ENCODE data around the gene AP4B1. TPM values are rescaled to one million over a fixed set of nuclear protein-coding genes. Genes with fewer than 3 reads are reported as not detected.
A peak's percentile ranks its signal among the peaks of the same experiment; 100 is the strongest.

AP4B1 gene
- total RNA-seq, 1 experiment from 2014 or later, result 18.3 TPM

DNA sequence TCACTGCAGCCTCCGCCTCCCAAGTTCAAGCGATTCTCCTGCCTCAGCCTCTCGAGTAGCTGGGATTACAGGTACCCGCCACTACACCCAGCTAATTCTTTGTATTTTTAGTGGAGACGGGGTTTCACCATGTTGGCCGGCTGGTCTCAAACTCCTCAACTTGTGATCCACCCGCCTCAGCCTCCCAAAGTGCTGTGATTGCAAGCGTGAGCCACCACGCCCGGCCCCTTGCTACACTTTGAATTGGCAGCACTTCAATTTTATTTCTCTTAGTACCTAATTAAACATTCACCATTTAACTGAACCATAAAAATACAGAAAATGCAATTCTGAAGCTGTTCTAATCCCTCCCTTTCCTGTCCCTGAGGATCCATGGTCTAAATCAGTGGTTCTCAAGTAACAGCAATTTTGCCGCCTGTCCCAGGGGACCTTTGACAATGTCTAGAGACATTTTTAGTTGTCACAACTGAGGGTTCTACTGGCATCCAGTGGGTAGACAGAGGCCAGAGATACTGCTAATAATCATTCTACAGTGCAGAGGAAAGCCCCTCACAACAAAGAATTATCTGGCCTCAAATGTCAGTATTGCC lies 12.9 kb downstream of the AP4B1 start:
- Mint-ChIP-seq H3K9me3 (ENCODE audit: low read depth, unreplicated experiment) (no peaks in the 10 kb centered on the region), H3K27me3 (ENCODE audit: unreplicated experiment) (no peaks in the 10 kb centered on the region), H3K27ac (ENCODE audit: unreplicated experiment) (no peak overlapping the region), H3K4me3 (ENCODE audit: low read depth, unreplicated experiment) (no peak overlapping the region), H3K36me3 (ENCODE audit: insufficient read depth, unreplicated experiment) (peaks cover 8% of the 10 kb centered on the region), H3K4me1 (ENCODE audit: low read depth, unreplicated experiment) (peaks cover 20% of the 10 kb centered on the region)
- intact Hi-C loops (cut with micrococcal nuclease; ENCODE audit: unreplicated experiment), result no loop called here
- BruUV-seq (replicated peaks), result no TSS peak
- CTCF ChIA-PET, result interaction anchor here (0.6 kb wide), 1 partner anchor 1824 kb away, joined by 3 read pairs; no protein-coding TSS in a partner anchor
- TF ChIP-seq, protein P1, sequence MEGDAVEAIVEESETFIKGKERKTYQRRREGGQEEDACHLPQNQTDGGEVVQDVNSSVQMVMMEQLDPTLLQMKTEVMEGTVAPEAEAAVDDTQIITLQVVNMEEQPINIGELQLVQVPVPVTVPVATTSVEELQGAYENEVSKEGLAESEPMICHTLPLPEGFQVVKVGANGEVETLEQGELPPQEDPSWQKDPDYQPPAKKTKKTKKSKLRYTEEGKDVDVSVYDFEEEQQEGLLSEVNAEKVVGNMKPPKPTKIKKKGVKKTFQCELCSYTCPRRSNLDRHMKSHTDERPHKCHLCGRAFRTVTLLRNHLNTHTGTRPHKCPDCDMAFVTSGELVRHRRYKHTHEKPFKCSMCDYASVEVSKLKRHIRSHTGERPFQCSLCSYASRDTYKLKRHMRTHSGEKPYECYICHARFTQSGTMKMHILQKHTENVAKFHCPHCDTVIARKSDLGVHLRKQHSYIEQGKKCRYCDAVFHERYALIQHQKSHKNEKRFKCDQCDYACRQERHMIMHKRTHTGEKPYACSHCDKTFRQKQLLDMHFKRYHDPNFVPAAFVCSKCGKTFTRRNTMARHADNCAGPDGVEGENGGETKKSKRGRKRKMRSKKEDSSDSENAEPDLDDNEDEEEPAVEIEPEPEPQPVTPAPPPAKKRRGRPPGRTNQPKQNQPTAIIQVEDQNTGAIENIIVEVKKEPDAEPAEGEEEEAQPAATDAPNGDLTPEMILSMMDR (IDR thresholded peaks at IDR 0.05; ENCODE audit: unreplicated experiment), result no peak
- DNase-seq, result no peak

DNA sequence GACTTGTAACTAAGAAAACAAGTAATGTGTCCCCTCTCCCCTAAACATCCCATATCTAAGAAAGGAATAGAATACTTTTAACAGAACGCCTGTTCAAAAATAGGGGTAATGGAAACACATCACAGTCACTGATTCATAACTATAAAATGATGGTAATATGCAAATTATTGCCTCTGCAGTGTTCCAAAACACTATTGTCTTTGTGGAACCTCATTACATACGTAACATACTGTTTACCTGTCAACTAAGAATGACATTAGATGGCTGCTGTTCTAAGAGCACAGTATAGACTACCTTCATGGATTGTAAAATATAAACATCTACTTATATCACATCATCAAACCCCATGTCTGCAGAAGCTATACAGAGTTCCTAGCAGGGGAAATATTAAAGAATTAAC lies 13.8 kb downstream of the AP4B1 start:
- Mint-ChIP-seq H3K9me3 (ENCODE audit: low read depth, unreplicated experiment) (no peaks in the 10 kb centered on the region), H3K4me1 (ENCODE audit: low read depth, unreplicated experiment) (peaks cover 20% of the 10 kb centered on the region), H3K27ac (ENCODE audit: unreplicated experiment) (no peak overlapping the region), H3K36me3 (ENCODE audit: insufficient read depth, unreplicated experiment) (peaks cover 14% of the 10 kb centered on the region), H3K4me3 (ENCODE audit: low read depth, unreplicated experiment) (no peak overlapping the region), H3K27me3 (ENCODE audit: unreplicated experiment) (no peaks in the 10 kb centered on the region)
- no peak for DNase-seq
- CTCF ChIA-PET, result no interaction called here
- TF ChIP-seq, protein P1 (IDR thresholded peaks at IDR 0.05; ENCODE audit: unreplicated experiment), result no peak
- no TSS peak for BruUV-seq (replicated peaks)
- intact Hi-C loops (cut with micrococcal nuclease; ENCODE audit: unreplicated experiment), result no loop called here

DNA sequence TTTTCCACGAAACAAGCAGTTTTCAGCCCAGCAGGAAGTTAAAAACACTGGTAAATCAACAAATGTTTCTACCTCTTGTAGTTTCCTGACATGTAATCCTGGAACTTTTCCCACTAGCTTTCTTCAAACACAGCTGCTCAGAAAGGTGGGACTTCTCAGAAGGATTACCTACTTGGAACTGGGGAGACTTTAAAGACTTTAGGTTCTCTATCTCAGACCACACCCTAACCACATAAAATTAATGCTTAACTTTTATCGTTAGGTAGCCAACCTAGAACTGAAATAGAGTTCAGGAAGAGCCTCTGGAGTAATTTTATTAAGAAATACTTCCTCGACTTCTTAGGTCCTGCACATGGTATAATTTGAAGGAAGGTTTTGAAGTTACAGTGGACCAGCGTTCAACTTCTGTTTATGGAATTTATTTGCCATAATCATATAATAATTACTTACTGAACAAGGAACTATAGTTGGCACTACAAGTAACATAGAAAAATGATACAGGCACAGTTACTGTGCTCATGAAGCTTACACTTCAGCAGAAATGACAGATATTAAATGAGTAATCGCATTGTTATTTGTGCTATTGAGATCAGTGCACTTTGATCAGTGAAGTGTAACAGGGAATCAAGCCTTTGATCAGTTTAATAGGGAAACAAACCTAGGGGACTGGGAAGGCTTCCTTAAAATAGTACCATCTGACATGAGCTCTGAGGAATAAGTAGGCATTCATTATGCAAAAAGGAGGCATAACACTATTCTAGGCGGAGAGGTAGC lies 17.0 kb downstream of the AP4B1 start, which contains the start of gene BCL2L15:
Gene BCL2L15, minus strand, starts transcription at position 180 of the 774 bp plus-strand sequence. CDS start 206 bp downstream, outside the sequence.
- peak within 1 kb of the TSS; percentile 87 for H3K27ac Mint-ChIP-seq (ENCODE audit: unreplicated experiment)
- BruUV-seq (replicated peaks), result no TSS peak
- peaks cover 20% of the 10 kb centered on the region for H3K4me1 Mint-ChIP-seq (ENCODE audit: low read depth, unreplicated experiment)
- intact Hi-C loops (cut with micrococcal nuclease; ENCODE audit: unreplicated experiment), result loop anchor here (1.0 to 5.0 kb wide), 2 partner anchors 41 to 50 kb away; no protein-coding TSS in a partner anchor
- no peaks in the 10 kb centered on the region for H3K27me3 Mint-ChIP-seq (ENCODE audit: unreplicated experiment)
- H3K9me3 Mint-ChIP-seq (ENCODE audit: low read depth, unreplicated experiment), result no peaks in the 10 kb centered on the region
- CTCF ChIA-PET, result interaction anchor here (0.5 to 1.6 kb wide), 4 partner anchors 17 to 772 kb away, joined by 3 to 4 read pairs (median 3); partner anchors contain the start of gene AP4B1
- peaks cover 14% of the 10 kb centered on the region for H3K36me3 Mint-ChIP-seq (ENCODE audit: insufficient read depth, unreplicated experiment)
- DNase-seq, result peak; percentile 14
- TF ChIP-seq, protein P1 (IDR thresholded peaks at IDR 0.05; ENCODE audit: unreplicated experiment), result no peak
- peak within 1 kb of the TSS; percentile 77 for H3K4me3 Mint-ChIP-seq (ENCODE audit: low read depth, unreplicated experiment)

DNA sequence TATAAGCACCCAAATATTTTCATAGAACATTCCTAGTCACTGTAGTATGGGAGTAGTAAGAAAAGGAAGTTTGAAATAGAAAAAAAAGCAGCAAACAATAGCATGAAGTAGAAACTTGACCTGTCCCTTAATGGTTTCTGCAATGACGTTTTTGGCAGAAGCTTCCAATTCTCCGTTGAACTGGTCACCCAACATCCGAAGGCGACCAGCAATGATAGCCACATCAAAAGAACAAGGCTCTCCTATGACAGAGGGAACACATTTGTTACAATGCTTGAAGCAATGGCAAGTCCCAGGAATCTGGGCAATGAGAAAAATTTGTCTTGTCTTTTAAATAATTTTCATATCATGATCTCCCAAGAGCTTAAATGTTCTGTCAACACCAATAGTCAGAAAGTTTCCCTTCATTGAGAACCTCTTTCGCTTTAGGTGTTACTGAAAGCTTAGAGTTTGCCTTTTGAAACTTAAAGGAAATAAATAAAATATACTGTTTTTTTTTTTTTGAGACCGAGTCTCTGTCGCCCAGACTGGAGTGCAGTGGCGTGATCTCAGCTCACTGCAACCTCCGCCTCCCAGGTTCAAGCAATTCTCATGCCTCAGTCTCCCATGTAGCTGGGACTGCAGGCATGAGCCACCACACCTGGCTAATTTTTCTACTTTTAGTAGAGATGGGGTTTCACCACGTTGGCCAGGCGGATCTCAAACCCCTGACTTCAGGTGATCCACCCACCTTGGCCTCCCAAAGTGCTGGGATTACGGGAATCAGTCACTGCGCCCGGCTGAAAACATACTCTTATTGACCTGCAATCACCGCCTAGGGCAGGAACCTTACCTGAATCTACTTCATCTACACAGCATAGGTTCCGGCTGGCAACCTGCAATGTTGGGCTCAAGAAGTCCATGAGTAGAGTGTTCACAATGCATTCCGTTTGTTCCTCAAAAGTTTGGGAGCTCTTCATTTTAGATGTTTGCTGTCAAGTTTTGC lies 17.9 kb downstream of the AP4B1 start:
- TSS peak; percentile 74 for BruUV-seq (replicated peaks)
- no peaks in the 10 kb centered on the region for H3K27me3 Mint-ChIP-seq (ENCODE audit: unreplicated experiment)
- H3K27ac Mint-ChIP-seq (ENCODE audit: unreplicated experiment), result peak overlapping the region; percentile 87
- TF ChIP-seq, protein P1 (IDR thresholded peaks at IDR 0.05; ENCODE audit: unreplicated experiment), result no peak
- peak; percentile 11 for DNase-seq
- intact Hi-C loops (cut with micrococcal nuclease; ENCODE audit: unreplicated experiment), result loop anchor here (1.0 to 5.0 kb wide), 2 partner anchors 42 to 49 kb away; no protein-coding TSS in a partner anchor
- H3K9me3 Mint-ChIP-seq (ENCODE audit: low read depth, unreplicated experiment), result no peaks in the 10 kb centered on the region
- peak overlapping the region; percentile 77 for H3K4me3 Mint-ChIP-seq (ENCODE audit: low read depth, unreplicated experiment)
- CTCF ChIA-PET, result interaction anchor here (0.6 to 1.6 kb wide), 6 partner anchors 12 to 949 kb away, joined by 3 to 4 read pairs (median 3); partner anchors contain the start of gene AP4B1
- peaks cover 20% of the 10 kb centered on the region for H3K4me1 Mint-ChIP-seq (ENCODE audit: low read depth, unreplicated experiment)
- peaks cover 14% of the 10 kb centered on the region for H3K36me3 Mint-ChIP-seq (ENCODE audit: insufficient read depth, unreplicated experiment)
